CD4-positive, alpha-beta T cell treated with Interleukin-15 for 4 hours (primary cell): Measurements from ENCODE around the gene G3BP2.

Source experiments
- DNase-seq: peaks from one replicate; pipeline ENCODE4 v3.0.0-alpha.2; 2020; ENCODE audit warnings: low spot score

G3BP2 gene

GRCh38 chr4:75637827-75638226 lies 35.4 kb downstream of the G3BP2 start:
- DNase-seq, result no peak

- no peak for DNase-seq
These were observed 36.0 kb downstream of the G3BP2 start for GRCh38 chr4:75637176-75637575.

- DNase-seq, result no peak
These were observed 38.3 kb downstream of the G3BP2 start for GRCh38 chr4:75634951-75635350.

GRCh38 chr4:75634281-75634680 lies 38.9 kb downstream of the G3BP2 start:
- no peak for DNase-seq

GRCh38 chr4:75633846-75634245 lies 39.4 kb downstream of the G3BP2 start:
- no peak for DNase-seq

GRCh38 chr4:75630937-75631329 lies 42.3 kb downstream of the G3BP2 start:
- no peak for DNase-seq

- peak; percentile 94 for DNase-seq
These were observed 42.9 kb downstream of the G3BP2 start, which contains the start of gene CDKL2 for GRCh38 chr4:75630174-75630936. Gene CDKL2 (minus strand): TSS chr4:75630528. CDS start chr4:75625988, 4,540 bp downstream.

- no peak for DNase-seq
These were observed 44.0 kb downstream of the G3BP2 start for GRCh38 chr4:75629239-75629638.

- DNase-seq, result no peak
These were observed 50.2 kb downstream of the G3BP2 start for GRCh38 chr4:75623026-75623425.

GRCh38 chr4:75621715-75622114 lies 51.5 kb downstream of the G3BP2 start:
- no peak for DNase-seq

GRCh38 chr4:75612306-75612705 lies 60.9 kb downstream of the G3BP2 start:
- no peak for DNase-seq

- DNase-seq, result no peak
These were observed 67.3 kb downstream of the G3BP2 start for GRCh38 chr4:75605928-75606327.

GRCh38 chr4:75599647-75600046 lies 73.6 kb downstream of the G3BP2 start:
- no peak for DNase-seq

GRCh38 chr4:75598390-75598789 lies 74.8 kb downstream of the G3BP2 start:
- peak; percentile 1 for DNase-seq

- DNase-seq, result no peak
These were observed 77.2 kb downstream of the G3BP2 start for GRCh38 chr4:75596061-75596460.

- no peak for DNase-seq
These were observed 79.8 kb downstream of the G3BP2 start for GRCh38 chr4:75593393-75593792.
